IMR-90 (cell line): ENCODE measurements around the gene TAF3.

Experiments used
- BHLHE40 ChIP-seq: fragments of 150-350 bp; IDR thresholded peaks from 2 replicates; pipeline ENCODE4 v1.6.1; 2016; ENCODE audit warnings: mild to moderate bottlenecking, low read depth, low read length
- CEBPB ChIP-seq: IDR thresholded peaks from 2 replicates; pipeline ENCODE4 v1.6.1; 2012; ENCODE audit warnings: low read depth, low read length, improper control_type of control experiment
- FOS ChIP-seq: fragments of 150-350 bp; IDR thresholded peaks from 2 replicates; pipeline ENCODE4 v1.6.1; 2016; ENCODE audit warnings: low read depth, low read length
- MAFK ChIP-seq: IDR thresholded peaks from 2 replicates; pipeline ENCODE4 v1.6.1; 2012; ENCODE audit warnings: low read depth, low read length, improper control_type of control experiment
- MXI1 ChIP-seq: IDR thresholded peaks from 2 replicates; pipeline ENCODE4 v1.6.1; 2012; ENCODE audit warnings: low read depth, mild to moderate bottlenecking, low read length, moderate library complexity, borderline replicate concordance
- POLR2A ChIP-seq: IDR thresholded peaks from 2 replicates; pipeline ENCODE4 v1.6.1; 2012; ENCODE audit warnings: mild to moderate bottlenecking, low read depth, low read length
- RCOR1 ChIP-seq: IDR thresholded peaks from 2 replicates; pipeline ENCODE4 v1.6.1; 2012; ENCODE audit warnings: mild to moderate bottlenecking, low read length, improper control_type of control experiment; ENCODE audit not compliant: insufficient replicate concordance
- RFX5 ChIP-seq: IDR thresholded peaks from 2 replicates; pipeline ENCODE4 v1.8.0; 2012; ENCODE audit warnings: low read depth, mild to moderate bottlenecking, low read length, moderate library complexity
- TF ChIP-seq, protein P1 (sequence below): conservative IDR thresholded peaks from 2 replicates; pipeline ENCODE4 v1.5.1; 2012; ENCODE audit warnings: mild to moderate bottlenecking, low read depth, low read length, improper control_type of control experiment

DNA sequence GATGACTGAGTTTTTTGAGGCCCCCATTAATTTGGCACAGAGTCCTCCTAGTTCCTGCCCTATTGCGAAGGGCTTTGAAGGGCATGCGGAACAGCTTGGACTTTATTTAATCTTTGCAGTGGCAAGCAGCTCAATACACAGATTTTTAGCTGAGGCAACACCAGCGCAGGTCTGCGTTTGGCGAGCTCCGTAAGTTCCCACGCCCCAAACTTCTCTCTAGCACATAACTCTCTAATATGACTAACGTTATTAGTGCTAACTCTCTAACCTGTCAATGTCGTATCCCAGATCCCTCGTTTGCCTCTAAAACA lies 366 bp upstream of the TAF3 start:
- TF ChIP-seq, protein P1, sequence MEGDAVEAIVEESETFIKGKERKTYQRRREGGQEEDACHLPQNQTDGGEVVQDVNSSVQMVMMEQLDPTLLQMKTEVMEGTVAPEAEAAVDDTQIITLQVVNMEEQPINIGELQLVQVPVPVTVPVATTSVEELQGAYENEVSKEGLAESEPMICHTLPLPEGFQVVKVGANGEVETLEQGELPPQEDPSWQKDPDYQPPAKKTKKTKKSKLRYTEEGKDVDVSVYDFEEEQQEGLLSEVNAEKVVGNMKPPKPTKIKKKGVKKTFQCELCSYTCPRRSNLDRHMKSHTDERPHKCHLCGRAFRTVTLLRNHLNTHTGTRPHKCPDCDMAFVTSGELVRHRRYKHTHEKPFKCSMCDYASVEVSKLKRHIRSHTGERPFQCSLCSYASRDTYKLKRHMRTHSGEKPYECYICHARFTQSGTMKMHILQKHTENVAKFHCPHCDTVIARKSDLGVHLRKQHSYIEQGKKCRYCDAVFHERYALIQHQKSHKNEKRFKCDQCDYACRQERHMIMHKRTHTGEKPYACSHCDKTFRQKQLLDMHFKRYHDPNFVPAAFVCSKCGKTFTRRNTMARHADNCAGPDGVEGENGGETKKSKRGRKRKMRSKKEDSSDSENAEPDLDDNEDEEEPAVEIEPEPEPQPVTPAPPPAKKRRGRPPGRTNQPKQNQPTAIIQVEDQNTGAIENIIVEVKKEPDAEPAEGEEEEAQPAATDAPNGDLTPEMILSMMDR: no peak
- TF ChIP-seq FOS: no peak
- TF ChIP-seq BHLHE40: no peak
- TF ChIP-seq POLR2A: no peak
- no peak for TF ChIP-seq MXI1
- TF ChIP-seq RCOR1: no peak
- TF ChIP-seq RFX5: no peak
- TF ChIP-seq MAFK: no peak
- TF ChIP-seq CEBPB: no peak
